Left ventricle myocardium inferior (tissue), 1 donor: ENCODE data around the gene PARD6B. TPM values are rescaled to one million over a fixed set of nuclear protein-coding genes. Genes with fewer than 3 reads are reported as not detected.

Source experiments
- DNase-seq: peaks from one replicate; pipeline ENCODE4 v3.0.0-alpha.2; 2020
- H3K27ac ChIP-seq: fragments of 200-600 bp; replicated peaks from 2 replicates; pipeline ENCODE4 v1.8.0; 2021
- H3K27me3 ChIP-seq: fragments of 200-600 bp; 2 replicates; pipeline ENCODE4 v1.8.0; 2021; ENCODE audit warnings: low read depth
- H3K36me3 ChIP-seq: fragments of 200-600 bp; 2 replicates; pipeline ENCODE4 v1.8.0; 2021
- H3K4me1 ChIP-seq: fragments of 200-600 bp; 2 replicates; pipeline ENCODE4 v1.8.0; 2021
- H3K4me3 ChIP-seq: fragments of 200-600 bp; 2 replicates; pipeline ENCODE4 v1.8.0; 2021; ENCODE audit warnings: mild to moderate bottlenecking, moderate library complexity
- H3K9me3 ChIP-seq: fragments of 200-600 bp; replicated peaks from 2 replicates; pipeline ENCODE4 v1.8.0; 2021
- CTCF ChIP-seq: fragments of 200-600 bp; IDR thresholded peaks from 2 replicates; pipeline ENCODE4 v1.8.0; 2021; ENCODE audit warnings: antibody characterized with exemption, mild to moderate bottlenecking, borderline replicate concordance
- intact Hi-C: fragments of 100-400 bp; cut with micrococcal nuclease; formaldehyde crosslinking; loops from one replicate; pipeline ENCODE4 v1.11.0; 2022
- total RNA-seq: library from RNA; stranded (reverse); fragmentation: NEBNext Ultra II Directional; extraction: Animal tissue kit (Norgen Biotek cat#: 25700); gene quantifications from one replicate; pipeline ENCODE4 v1.2.1, GENCODE V29; 2021
- donor health status: DM: no; HTN: yes; CAD: no; lungs with severe emphysema.

Gene PARD6B
- total RNA-seq, 1 donor from 2014 or later = 3.4 TPM

- intact Hi-C loops = loop anchor here (10.0 kb wide), 1 partner anchor 69 kb away; no protein-coding TSS in a partner anchor
- no peaks in the 10 kb centered on the region for H3K9me3 ChIP-seq
- H3K27ac ChIP-seq = peak overlapping the region; percentile 93
- TF ChIP-seq CTCF = peak; percentile 50
- H3K4me3 ChIP-seq = no peak overlapping the region
- no peaks in the 10 kb centered on the region for H3K36me3 ChIP-seq
- H3K27me3 ChIP-seq = peaks cover 4% of the 10 kb centered on the region
- peaks cover 69% of the 10 kb centered on the region for H3K4me1 ChIP-seq
- peak; percentile 43 for DNase-seq
Observed at GRCh38 chr20:50744143-50744792, 12.9 kb downstream of the PARD6B start.

GRCh38 chr20:50745634-50746137, 14.3 kb downstream of the PARD6B start:
- H3K27ac ChIP-seq = peak overlapping the region; percentile 93
- peaks cover 4% of the 10 kb centered on the region for H3K27me3 ChIP-seq
- H3K4me1 ChIP-seq = peaks cover 74% of the 10 kb centered on the region
- peaks cover 5% of the 10 kb centered on the region for H3K36me3 ChIP-seq
- intact Hi-C loops = loop anchor here (10.0 kb wide), 1 partner anchor 71 kb away; no protein-coding TSS in a partner anchor
- H3K9me3 ChIP-seq = no peaks in the 10 kb centered on the region
- no peak overlapping the region for H3K4me3 ChIP-seq
- TF ChIP-seq CTCF = no peak
- DNase-seq = no peak

- DNase-seq = no peak
- Histone ChIP-seq H3K4me1 (peaks cover 73% of the 10 kb centered on the region), H3K27ac (peak overlapping the region; percentile 93), H3K27me3 (peaks cover under 1% of the 10 kb centered on the region), H3K36me3 (peaks cover 5% of the 10 kb centered on the region), H3K9me3 (no peaks in the 10 kb centered on the region), H3K4me3 (no peak overlapping the region)
- intact Hi-C loops = loop anchor here (10.0 kb wide), 1 partner anchor 72 kb away; no protein-coding TSS in a partner anchor
- TF ChIP-seq CTCF = no peak
Observed at GRCh38 chr20:50746138-50746940, 15.0 kb downstream of the PARD6B start.

GRCh38 chr20:50747275-50747674, 15.9 kb downstream of the PARD6B start:
- Histone ChIP-seq H3K27ac (peak overlapping the region; percentile 93), H3K4me3 (no peak overlapping the region), H3K9me3 (no peaks in the 10 kb centered on the region), H3K4me1 (peaks cover 67% of the 10 kb centered on the region), H3K27me3 (no peaks in the 10 kb centered on the region), H3K36me3 (peaks cover 5% of the 10 kb centered on the region)
- intact Hi-C loops = loop anchor here (10.0 kb wide), 1 partner anchor 72 kb away; no protein-coding TSS in a partner anchor
- TF ChIP-seq CTCF = no peak
- no peak for DNase-seq

- Histone ChIP-seq H3K9me3 (no peaks in the 10 kb centered on the region), H3K4me1 (peaks cover 37% of the 10 kb centered on the region), H3K36me3 (peaks cover 5% of the 10 kb centered on the region), H3K27me3 (no peaks in the 10 kb centered on the region), H3K4me3 (no peak overlapping the region), H3K27ac (no peak overlapping the region)
- DNase-seq = no peak
- intact Hi-C loops = loop anchor here (10.0 kb wide), 1 partner anchor 125 kb away; no protein-coding TSS in a partner anchor
- no peak for TF ChIP-seq CTCF
Observed at GRCh38 chr20:50750145-50750671, 18.8 kb downstream of the PARD6B start.
